ENCODE data around the gene PTPRD. TPM values are rescaled to one million over a fixed set of nuclear protein-coding genes. Genes with fewer than 3 reads are reported as not detected.

Gene PTPRD
- total and polyA plus RNA-seq, 9 of the 15 experiments (the other 6 are each of a cell fraction or from before 2014, with no cell fraction given), result 0.11 TPM; not detected in 8

GRCh38 chr9:9202276-9202675, 1410.5 kb downstream of the PTPRD start:
- H3K36me3 ChIP-seq (ENCODE audit: control insufficient read depth, insufficient read depth, low read length), result no peaks in the 10 kb centered on the region
- H3K9me3 ChIP-seq (replicated peaks; ENCODE audit: control insufficient read depth, insufficient read depth, low read depth, low read length), result no peaks in the 10 kb centered on the region
- H3K79me2 ChIP-seq (ENCODE audit: control insufficient read depth, insufficient read depth, low read length), result no peaks in the 10 kb centered on the region
- in situ Hi-C loops (cut with MboI), result no loop called here
- FAIRE-seq, result no peak
- no peak overlapping the region for H3K4me2 ChIP-seq (ENCODE audit: insufficient read depth, low read length)
- no peak for ATAC-seq
- H3K27me3 ChIP-seq (ENCODE audit: control insufficient read depth in 2 of 2, insufficient read depth in 2 of 2, low read length in 2 of 2), result no peaks in the 10 kb centered on the region
- H3K9ac ChIP-seq (ENCODE audit: insufficient read depth in 1 of 2, low read depth in 2 of 2, low read length in 2 of 2), result no peak overlapping the region
- H4K20me1 ChIP-seq (replicated peaks; ENCODE audit: control insufficient read depth, insufficient read depth, low read length), result no peaks in the 10 kb centered on the region
- H2AFZ ChIP-seq (ENCODE audit: low read depth, low read length), result no peak overlapping the region
- H3K4me1 ChIP-seq (replicated peaks in 1 of 2; ENCODE audit: control insufficient read depth in 2 of 2, insufficient read depth in 2 of 2, low read length in 2 of 2), result no peaks in the 10 kb centered on the region
- POLR2A ChIA-PET, result no interaction called here
- WGBS (ENCODE audit: insufficient coverage, low coverage, missing lambda C conversion rate), result 0% methylated on average over 1 of the region's 1 CpG
- H3K4me3 ChIP-seq, result no peak overlapping the region
- DNase-seq (ENCODE audit: extremely low read depth in 1 of 4, low spot score in 3 of 4), result no peak
- TF ChIP-seq PATZ1 (CRISPR knock-in tag; IDR thresholded peaks at IDR 0.05; ENCODE audit: borderline replicate concordance), result no peak
- TF ChIP-seq SIX5 (IDR thresholded peaks at IDR 0.05; ENCODE audit: borderline replicate concordance in 1 of 2, insufficient read depth in 1 of 2, low read depth in 1 of 2, low read length in 2 of 2), result no peak
- TF ChIP-seq ZNF280A (IDR thresholded peaks at IDR 0.05; ENCODE audit: low read depth, partially characterized antibody), result no peak
- TF ChIP-seq FOXJ2 (tag; IDR thresholded peaks at IDR 0.05), result no peak
- H3K27ac ChIP-seq (ENCODE audit: extremely low read depth, low read depth, low read length), result no peak overlapping the region
- no TSS peak for BruUV-seq (replicated peaks)
- no peaks in the 10 kb centered on the region for H3K9me1 ChIP-seq (ENCODE audit: control insufficient read depth, insufficient read depth, low read length)
- intact Hi-C loops (cut with micrococcal nuclease), result no loop called here
- CTCF ChIA-PET (ENCODE audit: low intra/inter-chr PET ratio), result no interaction called here
